Lower leg skin (tissue), 4 donors: ENCODE measurements around the gene PALLD. TPM values are rescaled to one million over a fixed set of nuclear protein-coding genes. Genes with fewer than 3 reads are reported as not detected.
A peak's percentile ranks its signal among the peaks of the same experiment; 100 is the strongest.

Source experiments
- DNase-seq, 2 donors: peaks; one replicate each; pipeline ENCODE4 v3.0.0-alpha.2; 2019; ENCODE audit warnings: low spot score in 2 of 2
- H3K4me3 ChIP-seq: fragments of 200-600 bp; sonication (generic); 2 replicates; pipeline ENCODE4 v1.5.1; 2017; ENCODE audit warnings: mild to moderate bottlenecking, low read depth; ENCODE audit not compliant: poor library complexity, severe bottlenecking
- CTCF ChIP-seq, 3 donors: fragments of 450-650 bp; IDR thresholded peaks; one replicate each; pipeline ENCODE4 v1.5.1; 2016; ENCODE audit warnings: antibody characterized with exemption in 3 of 3, mild to moderate bottlenecking in 3 of 3, moderate library complexity in 2 of 3
- POLR2A ChIP-seq, 2 donors: fragments of 450-650 bp; IDR thresholded peaks; one replicate each; pipeline ENCODE4 v1.6.1; 2016 to 2017; ENCODE audit warnings: antibody characterized with exemption in 2 of 2, mild to moderate bottlenecking in 1 of 2, moderate library complexity in 1 of 2
- WGBS, 2 donors: methylation state at CpG; one replicate each; pipeline ENCODE4 v1.1.5; 2018; 5-methylcytosine and 5-hydroxymethylcytosine counted together
- intact Hi-C: fragments of 100-400 bp; cut with DNase I; formaldehyde crosslinking; loops from one replicate; pipeline ENCODE4 v1.15.0; 2023; ENCODE audit warnings: low total_unique reads
- total RNA-seq, 4 donors: library from RNA; depleted of rRNA; stranded (reverse); fragments of >200 nt; gene quantifications; one replicate each; pipeline ENCODE4 v1.1.0, GENCODE V29; 2016

PALLD gene
- total RNA-seq, 4 donors from 2014 or later: 46.1 to 103 (median 77.6) TPM

- TF ChIP-seq CTCF (IDR thresholded peaks at IDR 0.05): no peak
- TF ChIP-seq POLR2A (IDR thresholded peaks at IDR 0.05): no peak
- H3K4me3 ChIP-seq: no peak overlapping the region
- DNase-seq: no peak
- intact Hi-C loops: no loop called here
- 96 to 100% methylated on average over 1 of the region's 1 CpG for WGBS, 2 donors
Measured at GRCh38 chr4:168759321-168759720, 262.5 kb downstream of the PALLD start.

GRCh38 chr4:168759959-168760527, 263.2 kb downstream of the PALLD start:
- H3K4me3 ChIP-seq: no peak overlapping the region
- intact Hi-C loops: no loop called here
- WGBS, 2 donors: 72 to 82% methylated on average over 9 to 10 of the region's 10 CpGs
- TF ChIP-seq CTCF (IDR thresholded peaks at IDR 0.05) (no peak), POLR2A (IDR thresholded peaks at IDR 0.05) (no peak)
- DNase-seq: no peak

GRCh38 chr4:168761066-168761465, 264.2 kb downstream of the PALLD start:
- no peak for TF ChIP-seq POLR2A (IDR thresholded peaks at IDR 0.05)
- no peak for TF ChIP-seq CTCF (IDR thresholded peaks at IDR 0.05)
- H3K4me3 ChIP-seq: no peak overlapping the region
- 79 to 80% methylated on average over 4 of the region's 4 CpGs for WGBS, 2 donors
- intact Hi-C loops: no loop called here
- no peak for DNase-seq

GRCh38 chr4:168765322-168765721, 268.5 kb downstream of the PALLD start:
- no peak for TF ChIP-seq POLR2A (IDR thresholded peaks at IDR 0.05)
- no peak for TF ChIP-seq CTCF (IDR thresholded peaks at IDR 0.05)
- WGBS, 2 donors: 55 to 62% methylated on average over 4 of the region's 4 CpGs
- H3K4me3 ChIP-seq: no peak overlapping the region
- intact Hi-C loops: no loop called here
- no peak for DNase-seq

GRCh38 chr4:168765726-168766125, 268.9 kb downstream of the PALLD start:
- intact Hi-C loops: no loop called here
- DNase-seq: peak in 1 of 2 donors; percentile 43
- TF ChIP-seq POLR2A (IDR thresholded peaks at IDR 0.05): no peak
- TF ChIP-seq CTCF (IDR thresholded peaks at IDR 0.05): no peak
- H3K4me3 ChIP-seq: no peak overlapping the region
